ENCODE data around the gene SORBS2. TPM values are rescaled to one million over a fixed set of nuclear protein-coding genes. Genes with fewer than 3 reads are reported as not detected.
"Not testable (repeated sequence)": the region's sequence is repeated elsewhere in the genome, so short reads cannot be mapped to it uniquely, and the experiment has no call there.

SORBS2 gene
- total RNA-seq, 1 donor: 1.7 TPM

DNA sequence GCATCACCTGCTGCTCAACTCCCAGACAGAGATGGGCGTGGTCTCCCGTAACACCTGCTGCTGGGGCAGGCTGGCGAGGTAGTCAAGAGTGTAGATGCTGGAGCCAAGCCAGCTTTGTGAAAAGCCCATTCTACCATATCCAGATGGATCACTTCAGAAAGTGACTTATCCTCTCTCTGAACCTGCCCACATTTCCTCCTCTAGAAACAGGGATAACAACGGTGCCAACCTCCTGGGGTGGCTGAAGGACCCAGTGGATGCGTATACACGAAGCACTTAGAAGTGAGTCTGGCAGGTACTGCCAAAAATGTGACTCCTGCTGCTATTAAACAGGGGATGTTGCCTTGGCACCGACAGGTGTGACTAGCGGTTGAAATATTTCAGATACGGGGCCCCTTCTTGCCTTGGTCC lies 95.8 kb downstream of the SORBS2 start:
- no peak for DNase-seq (ENCODE audit: low read depth)
- H3K4me3 ChIP-seq (ENCODE audit: low read depth, low read length): no peak overlapping the region
- TF ChIP-seq, protein P1, sequence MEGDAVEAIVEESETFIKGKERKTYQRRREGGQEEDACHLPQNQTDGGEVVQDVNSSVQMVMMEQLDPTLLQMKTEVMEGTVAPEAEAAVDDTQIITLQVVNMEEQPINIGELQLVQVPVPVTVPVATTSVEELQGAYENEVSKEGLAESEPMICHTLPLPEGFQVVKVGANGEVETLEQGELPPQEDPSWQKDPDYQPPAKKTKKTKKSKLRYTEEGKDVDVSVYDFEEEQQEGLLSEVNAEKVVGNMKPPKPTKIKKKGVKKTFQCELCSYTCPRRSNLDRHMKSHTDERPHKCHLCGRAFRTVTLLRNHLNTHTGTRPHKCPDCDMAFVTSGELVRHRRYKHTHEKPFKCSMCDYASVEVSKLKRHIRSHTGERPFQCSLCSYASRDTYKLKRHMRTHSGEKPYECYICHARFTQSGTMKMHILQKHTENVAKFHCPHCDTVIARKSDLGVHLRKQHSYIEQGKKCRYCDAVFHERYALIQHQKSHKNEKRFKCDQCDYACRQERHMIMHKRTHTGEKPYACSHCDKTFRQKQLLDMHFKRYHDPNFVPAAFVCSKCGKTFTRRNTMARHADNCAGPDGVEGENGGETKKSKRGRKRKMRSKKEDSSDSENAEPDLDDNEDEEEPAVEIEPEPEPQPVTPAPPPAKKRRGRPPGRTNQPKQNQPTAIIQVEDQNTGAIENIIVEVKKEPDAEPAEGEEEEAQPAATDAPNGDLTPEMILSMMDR (IDR thresholded peaks at IDR 0.05; ENCODE audit: insufficient read depth, low read depth, low read length): no peak

- DNase-seq (ENCODE audit: low read depth); H3K4me3 ChIP-seq (ENCODE audit: low read depth, low read length): not testable (repeated sequence)
Observed at GRCh38 chr4:185714524-185714923, 97.5 kb downstream of the SORBS2 start.

DNA sequence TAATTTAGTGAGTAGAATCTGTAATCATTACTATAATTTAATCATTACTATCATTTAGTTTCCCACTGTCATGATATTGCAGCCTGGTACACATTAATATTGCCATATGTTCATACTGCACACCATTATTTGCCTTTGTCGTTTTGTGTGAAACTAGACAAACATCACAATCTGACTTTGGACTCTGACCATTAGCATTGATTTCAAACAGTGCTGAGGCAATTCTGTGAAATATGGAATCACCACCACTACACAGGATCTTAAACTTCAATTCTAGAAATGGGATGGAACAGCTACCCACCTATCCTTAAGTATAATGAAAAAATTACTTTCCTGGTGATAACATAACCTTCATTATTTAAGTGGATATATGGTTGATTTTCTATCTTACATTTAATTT lies 98.3 kb downstream of the SORBS2 start:
- TF ChIP-seq, protein P1 (IDR thresholded peaks at IDR 0.05; ENCODE audit: insufficient read depth, low read depth, low read length): no peak
- no peak overlapping the region for H3K4me3 ChIP-seq (ENCODE audit: low read depth, low read length)
- no peak for DNase-seq (ENCODE audit: low read depth)

DNA sequence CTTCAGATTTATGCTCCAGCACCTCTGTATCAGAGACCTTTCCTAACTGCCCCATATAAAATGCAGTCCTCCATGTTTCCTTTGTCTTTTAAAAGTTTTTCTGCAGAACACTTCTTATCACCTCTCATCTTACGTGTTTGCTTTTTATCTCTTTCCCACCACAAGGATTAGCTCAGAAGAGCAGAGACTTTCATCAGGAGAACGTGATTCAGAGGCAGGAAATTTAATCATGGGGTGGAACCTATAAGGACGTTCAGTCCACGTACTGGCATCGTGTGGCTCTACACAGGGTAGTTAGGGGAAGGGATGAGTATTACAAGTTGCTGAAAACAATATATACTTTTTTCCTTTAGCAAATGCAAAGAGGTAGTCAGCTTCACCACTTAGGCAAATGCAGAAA lies 98.7 kb downstream of the SORBS2 start:
- no peak overlapping the region for H3K4me3 ChIP-seq (ENCODE audit: low read depth, low read length)
- DNase-seq (ENCODE audit: low read depth): peak; percentile 66
- TF ChIP-seq, protein P1 (IDR thresholded peaks at IDR 0.05; ENCODE audit: insufficient read depth, low read depth, low read length): no peak

DNA sequence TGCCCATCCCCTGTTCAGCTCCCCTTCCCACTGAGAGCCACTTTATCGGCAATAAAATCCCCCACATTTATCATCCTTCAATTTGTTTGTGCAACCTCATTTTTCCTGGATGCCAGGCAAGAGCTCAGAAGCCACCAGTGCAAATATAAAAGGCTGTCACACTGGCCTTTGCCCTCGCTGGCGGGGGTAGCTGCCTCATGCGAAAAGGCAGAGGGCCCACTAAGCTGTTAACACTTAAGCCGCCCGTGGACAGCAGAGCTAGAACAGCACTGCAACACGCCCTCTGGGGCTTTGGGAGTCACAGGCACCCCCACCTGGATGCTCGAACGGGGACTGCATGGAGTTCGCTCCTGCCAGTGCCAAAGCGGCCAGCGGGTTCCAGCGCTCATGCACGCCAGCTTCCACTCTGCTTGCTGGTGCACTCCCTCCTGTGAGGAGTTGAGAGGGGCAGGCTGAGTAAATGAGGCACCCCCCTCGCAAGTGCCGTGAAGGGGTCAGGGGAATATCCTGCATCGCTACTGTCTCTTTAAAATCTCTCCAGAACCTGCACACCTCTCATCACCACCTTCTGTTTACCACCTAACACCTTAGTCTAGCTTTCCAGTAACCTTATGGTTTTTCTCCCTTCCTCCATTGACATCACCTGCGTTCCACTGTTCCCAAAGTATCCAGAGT lies 99.5 kb downstream of the SORBS2 start:
- H3K4me3 ChIP-seq (ENCODE audit: low read depth, low read length): no peak overlapping the region
- TF ChIP-seq, protein P1 (IDR thresholded peaks at IDR 0.05; ENCODE audit: insufficient read depth, low read depth, low read length): no peak
- no peak for DNase-seq (ENCODE audit: low read depth)

DNA sequence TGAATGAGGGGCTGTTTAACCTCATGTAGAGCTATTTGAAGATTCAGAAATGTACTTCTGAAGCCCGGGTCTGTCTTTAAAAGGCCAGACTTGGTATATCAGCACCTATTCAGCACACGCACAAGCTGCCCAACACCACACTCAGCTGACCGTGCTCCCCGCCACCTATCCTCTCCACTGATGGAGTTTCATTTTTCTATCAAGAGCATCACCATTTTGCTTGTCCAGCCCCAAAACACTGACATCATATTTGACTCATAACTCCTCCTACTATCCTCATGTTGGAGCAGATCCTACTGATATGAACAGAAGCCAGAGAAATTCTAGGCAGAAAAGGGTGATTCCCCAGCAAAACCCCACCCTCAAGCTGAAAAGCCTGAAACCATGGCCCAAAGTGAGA lies 100.3 kb downstream of the SORBS2 start:
- no peak overlapping the region for H3K4me3 ChIP-seq (ENCODE audit: low read depth, low read length)
- peak; percentile 18 for DNase-seq (ENCODE audit: low read depth)
- TF ChIP-seq, protein P1 (IDR thresholded peaks at IDR 0.05; ENCODE audit: insufficient read depth, low read depth, low read length): no peak

GRCh38 chr4:185710487-185710995 lies 101.5 kb downstream of the SORBS2 start:
- DNase-seq (ENCODE audit: low read depth): no peak
- H3K4me3 ChIP-seq (ENCODE audit: low read depth, low read length): no peak overlapping the region
- TF ChIP-seq, protein P1 (IDR thresholded peaks at IDR 0.05; ENCODE audit: insufficient read depth, low read depth, low read length): no peak

Measured in fibroblast of villous mesenchyme (primary cell).